NCI-H345 (cell line): ENCODE results near the gene BMPR2.

ENCODE experiments used
- DNase-seq: peaks from one replicate; lab custom pipeline; 2025; lab: John Stamatoyannopoulos, UW

BMPR2 gene

DNA sequence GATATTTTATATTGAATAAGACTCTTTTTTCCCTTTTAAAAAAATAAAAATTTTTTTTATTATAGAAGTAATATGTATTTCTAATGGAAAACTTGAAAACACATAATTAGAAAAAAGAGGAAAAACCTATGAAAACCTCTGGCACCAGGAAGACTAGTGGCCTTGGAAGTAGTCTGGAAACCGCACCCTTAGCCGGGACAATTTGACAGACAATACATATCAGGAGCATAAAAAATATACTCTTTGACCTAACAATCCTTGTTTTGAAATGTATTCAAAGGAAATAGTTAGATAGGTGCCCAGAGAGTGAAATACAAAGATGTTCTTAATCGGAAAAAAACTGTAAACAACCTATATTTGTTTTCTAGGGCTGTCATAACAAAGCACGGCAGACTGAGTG, 223.8 kb downstream of the BMPR2 start:
- DNase-seq, result no peak

DNA sequence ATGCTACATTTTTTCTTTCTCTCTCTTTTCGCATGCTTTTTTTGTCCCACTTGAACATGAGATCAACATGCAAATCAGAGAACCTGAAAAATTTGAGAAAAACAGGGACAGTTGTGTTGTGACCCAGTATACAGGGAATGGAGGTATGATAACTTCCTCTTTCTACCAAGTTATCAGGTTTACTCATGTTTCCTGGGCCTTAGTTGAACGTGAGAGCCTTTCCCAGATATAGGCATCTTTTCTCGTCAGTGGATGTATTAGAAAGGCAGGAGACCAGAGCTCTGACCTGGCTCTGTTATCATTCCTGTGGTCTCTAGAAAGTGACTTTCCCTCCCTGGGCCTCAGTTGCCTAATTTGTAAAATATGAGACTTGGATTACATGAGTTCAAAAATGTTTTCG, 228.6 kb downstream of the BMPR2 start:
- DNase-seq, result no peak

DNA sequence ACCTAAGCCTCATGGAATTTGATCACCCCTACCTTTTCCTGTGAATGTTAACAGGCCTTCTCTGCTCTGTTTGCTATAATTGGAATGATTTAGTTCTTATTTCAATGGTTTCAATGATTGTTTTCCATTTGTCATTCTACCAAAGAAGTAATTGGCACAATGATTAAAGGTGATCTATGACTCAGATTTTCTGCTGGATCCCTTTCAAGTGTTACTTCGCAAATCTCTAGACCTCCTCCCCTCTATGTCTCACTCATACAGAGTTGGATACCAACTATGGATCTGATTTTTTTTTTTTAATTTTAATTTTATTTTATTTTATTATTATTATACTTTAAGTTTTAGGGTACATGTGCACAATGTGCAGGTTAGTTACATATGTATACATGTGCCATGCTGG, 229.0 kb downstream of the BMPR2 start:
- no peak for DNase-seq

DNA sequence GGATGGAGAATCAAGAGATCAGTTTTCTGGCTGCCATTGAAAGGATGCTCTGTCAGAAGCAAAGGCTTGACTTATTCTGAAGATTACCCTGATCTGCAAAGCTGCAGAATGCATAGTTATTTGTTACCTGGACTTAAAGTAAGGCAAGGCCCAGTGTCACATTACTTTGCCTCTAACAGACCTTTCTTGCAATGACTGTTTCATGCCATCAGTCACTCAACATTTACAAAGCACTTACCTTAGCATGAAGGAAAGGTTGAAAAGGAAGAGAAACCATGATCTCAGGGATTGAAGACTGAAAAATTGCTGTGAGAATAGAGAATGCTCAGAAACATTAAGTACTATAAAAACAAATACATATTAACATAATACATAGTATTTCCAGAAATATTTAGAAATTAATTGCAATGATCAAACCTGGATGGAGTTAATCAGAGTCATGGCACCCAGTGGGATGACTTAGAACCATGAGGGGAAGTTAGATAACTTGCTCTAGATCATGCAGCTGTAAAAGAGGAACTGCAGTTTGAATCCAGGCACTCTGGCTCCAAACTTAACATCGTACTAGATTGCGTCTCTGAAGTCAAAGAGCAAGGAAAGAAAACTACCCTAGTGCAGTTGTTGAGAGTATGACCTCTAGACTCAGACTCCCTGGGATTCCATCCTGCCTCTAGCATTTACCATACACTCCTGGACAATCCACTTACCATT, 232.2 kb downstream of the BMPR2 start:
- no peak for DNase-seq

DNA sequence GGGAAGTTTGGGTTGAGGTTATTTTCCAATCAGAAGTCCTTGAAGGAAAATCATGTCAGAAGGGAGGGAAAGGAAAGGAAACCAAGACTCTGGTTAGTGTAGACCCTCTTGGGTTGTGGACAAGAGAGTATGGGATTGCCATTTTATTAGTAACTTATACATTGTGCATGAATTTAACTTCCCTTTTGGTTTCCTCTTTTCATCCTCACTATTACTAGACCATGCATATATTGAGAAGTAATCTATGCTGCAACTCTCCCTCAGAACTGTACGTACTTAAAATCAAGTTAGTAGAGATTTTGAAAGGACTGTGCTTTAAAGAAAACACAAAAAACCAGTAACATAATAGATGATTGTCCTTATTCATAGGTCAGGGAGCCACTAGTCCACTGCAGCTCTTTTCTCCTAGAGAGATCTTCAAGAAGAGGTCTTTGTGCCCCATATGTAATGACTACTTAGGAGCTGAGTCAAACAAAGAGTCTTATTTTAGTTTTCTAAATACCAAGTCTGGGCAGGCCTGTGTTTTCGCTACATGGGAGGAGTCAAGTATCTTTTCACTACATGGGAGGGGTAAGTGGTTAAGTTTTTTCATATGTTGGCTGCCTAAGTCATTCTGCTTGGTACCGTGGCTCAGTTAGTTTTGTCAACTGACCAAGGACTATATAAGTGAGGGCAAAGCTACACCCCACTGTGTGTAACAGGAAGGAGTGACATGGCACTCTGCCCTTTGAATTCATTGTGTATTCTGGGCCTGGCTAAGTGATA, 233.4 kb downstream of the BMPR2 start:
- DNase-seq, result no peak

DNA sequence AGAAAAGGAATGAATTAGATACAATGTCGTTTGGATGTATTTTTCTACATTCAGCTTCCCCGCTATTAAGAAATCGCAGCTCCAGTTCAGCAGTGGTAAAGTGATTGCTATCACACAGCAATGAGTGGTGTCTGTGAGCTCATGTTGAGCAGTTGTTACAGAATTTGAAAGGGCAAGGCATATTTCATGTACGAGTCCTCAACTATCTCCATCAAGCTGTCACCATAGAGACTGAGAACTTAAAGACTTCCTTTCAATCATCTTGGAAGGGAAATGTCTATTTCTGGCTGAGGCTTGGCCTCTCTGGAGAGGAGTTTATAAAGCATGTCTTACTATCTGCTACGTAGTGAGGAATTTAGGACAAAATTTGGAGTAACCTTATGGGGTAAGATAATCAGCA, 234.3 kb downstream of the BMPR2 start:
- DNase-seq, result no peak

DNA sequence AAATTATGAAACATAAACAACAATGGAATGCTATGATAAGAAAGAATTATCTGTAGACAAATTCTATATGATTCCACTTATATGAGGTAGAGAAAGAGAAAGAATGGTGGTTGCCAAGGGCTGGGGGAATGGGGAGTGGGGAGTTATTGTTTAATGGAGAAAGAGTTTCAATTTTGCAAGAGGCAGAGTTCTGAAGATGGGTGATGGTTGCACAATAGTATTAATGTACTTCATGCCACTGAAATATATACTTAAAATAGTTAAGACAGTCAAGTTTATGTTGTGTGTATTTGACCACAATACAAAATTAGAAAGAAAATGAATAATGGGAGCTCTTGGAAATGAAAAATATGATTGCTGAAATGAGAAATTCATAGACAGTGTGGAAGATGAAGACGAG, 236.0 kb downstream of the BMPR2 start:
- no peak for DNase-seq

DNA sequence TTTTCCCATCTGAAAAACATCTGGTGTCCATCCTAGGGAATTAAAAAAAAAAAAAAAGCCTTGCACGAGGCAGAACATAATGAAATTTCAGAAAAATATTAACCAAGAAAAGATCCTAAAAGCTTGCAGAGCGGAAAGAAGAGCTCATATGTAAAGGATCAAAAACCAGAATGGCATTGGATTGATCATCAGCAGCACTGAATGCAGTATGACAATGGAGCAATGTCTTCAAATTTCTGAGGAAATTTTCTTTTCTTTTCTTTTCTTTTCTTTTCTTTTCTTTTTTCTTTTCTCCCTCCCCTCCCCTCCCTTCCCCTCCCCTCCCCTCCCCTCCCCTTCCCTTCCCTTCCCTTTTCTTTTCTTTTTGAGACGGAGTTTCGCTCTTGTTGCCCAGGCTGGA, 237.4 kb downstream of the BMPR2 start:
- no peak for DNase-seq
